PC-9 (cell line): ENCODE results near the gene XPO1.

ENCODE experiments used
- CTCF ChIP-seq: fragments of 200-600 bp; sonication (generic); conservative IDR thresholded peaks from 2 replicates; pipeline ENCODE4 v1.6.1; 2017; ENCODE audit warnings: mixed run types, antibody characterized with exemption, mild to moderate bottlenecking, moderate library complexity
- EZH2 ChIP-seq: fragments of 200-600 bp; sonication (generic); IDR thresholded peaks from 2 replicates; pipeline ENCODE4 v1.8.0; 2017; ENCODE audit warnings: antibody characterized with exemption, low read depth

- no peak for TF ChIP-seq CTCF
- TF ChIP-seq EZH2: no peak
Observed at GRCh38 chr2:61538920-61539520, 864 bp upstream of the XPO1 start.
